Measurements from ENCODE around the gene AP1G2. TPM values are rescaled to one million over a fixed set of nuclear protein-coding genes. Genes with fewer than 3 reads are reported as not detected.
"Not testable (repeated sequence)": the region's sequence is repeated elsewhere in the genome, so short reads cannot be mapped to it uniquely, and the experiment has no call there.

AP1G2 gene
- total and polyA plus RNA-seq, 4 donors: 16.4 to 82.3 (median 46.6) TPM

DNA sequence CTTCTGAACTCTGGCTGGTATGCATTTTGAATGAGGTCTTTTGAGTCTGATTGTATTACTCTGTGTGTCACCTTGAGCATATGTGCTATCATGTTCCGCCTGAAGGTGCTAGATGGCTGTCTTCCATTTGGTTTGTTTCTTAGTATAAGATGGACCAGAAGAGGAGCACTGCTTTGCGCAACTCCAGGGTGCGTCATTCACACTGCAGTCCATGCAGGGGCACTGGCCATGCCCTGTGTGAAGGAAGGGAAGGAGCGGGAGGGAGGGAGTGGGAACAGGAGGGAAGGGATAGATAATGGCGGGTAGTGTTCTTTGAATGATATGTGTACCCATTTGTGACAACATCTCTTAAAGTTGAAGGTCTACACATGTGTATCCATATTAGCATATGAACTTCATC, 24.2 kb downstream of the AP1G2 start:
- H3K36me3 ChIP-seq (ENCODE audit: control insufficient read depth, insufficient read depth, low read length): peaks cover 23% of the 10 kb centered on the region
- DNase-seq (ENCODE audit: low read depth in 4 of 6, low spot score in 6 of 6): no peak
- H3K4me3 ChIP-seq (ENCODE audit: low read depth, low read length): no peak overlapping the region
- no peak overlapping the region for H3K27ac ChIP-seq (ENCODE audit: low read depth, low read length)
- H3K27me3 ChIP-seq (ENCODE audit: control insufficient read depth, insufficient read depth, low read length): no peaks in the 10 kb centered on the region
- H3K4me1 ChIP-seq (ENCODE audit: control insufficient read depth, insufficient read depth, low read length): peaks cover 48% of the 10 kb centered on the region
- H3K9me3 ChIP-seq (ENCODE audit: control insufficient read depth, insufficient read depth, low read length): no peaks in the 10 kb centered on the region
- 95% methylated on average over 3 of the region's 5 CpGs for WGBS (ENCODE audit: insufficient coverage)

DNA sequence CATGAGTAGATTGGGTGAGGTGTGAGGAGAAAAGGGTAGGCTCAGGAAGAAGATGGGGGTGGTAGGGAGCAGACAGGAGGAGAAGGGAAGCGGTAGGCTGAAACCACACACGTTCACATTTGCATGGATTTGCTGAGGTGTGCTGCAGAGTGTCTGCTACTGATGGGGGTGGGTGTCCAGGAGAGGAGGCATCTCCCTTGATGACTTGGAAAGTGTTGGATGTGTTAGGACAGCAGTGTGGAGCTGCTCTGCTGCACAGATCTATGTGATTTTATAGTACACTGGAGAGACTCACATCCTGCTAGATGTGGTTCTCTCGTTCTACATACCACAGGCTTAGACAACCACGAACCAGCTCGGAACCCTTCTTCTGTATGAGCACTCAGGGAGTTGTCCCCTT, 25.3 kb downstream of the AP1G2 start:
- Histone ChIP-seq H3K4me3 (ENCODE audit: low read depth, low read length) (no peak overlapping the region), H3K27ac (ENCODE audit: low read depth, low read length) (no peak overlapping the region), H3K9me3 (ENCODE audit: control insufficient read depth, insufficient read depth, low read length) (no peaks in the 10 kb centered on the region), H3K36me3 (ENCODE audit: control insufficient read depth, insufficient read depth, low read length) (peaks cover 25% of the 10 kb centered on the region), H3K4me1 (ENCODE audit: control insufficient read depth, insufficient read depth, low read length) (peaks cover 46% of the 10 kb centered on the region), H3K27me3 (ENCODE audit: control insufficient read depth, insufficient read depth, low read length) (no peaks in the 10 kb centered on the region)
- WGBS (ENCODE audit: insufficient coverage): 83% methylated on average over 5 of the region's 5 CpGs
- DNase-seq (ENCODE audit: low read depth in 4 of 6, low spot score in 6 of 6): no peak

DNA sequence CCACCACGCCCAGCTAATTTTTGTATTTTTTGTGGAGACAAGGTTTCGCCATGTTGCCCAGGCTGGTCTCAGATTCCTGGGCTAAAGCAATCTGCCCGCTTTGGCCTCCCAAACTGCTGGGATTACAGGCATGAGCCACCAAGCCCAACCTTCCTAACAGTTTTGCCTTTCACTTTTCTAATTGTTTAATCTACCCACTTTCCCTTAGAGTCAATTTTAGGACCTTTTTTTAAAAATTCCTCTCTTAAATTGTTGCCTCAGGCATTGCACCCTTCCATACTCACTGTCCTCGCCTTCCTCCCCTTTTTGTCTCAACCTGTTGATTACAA, 27.5 kb downstream of the AP1G2 start:
- Histone ChIP-seq H3K36me3 (ENCODE audit: control insufficient read depth, insufficient read depth, low read length) (peaks cover 32% of the 10 kb centered on the region), H3K9me3 (ENCODE audit: control insufficient read depth, insufficient read depth, low read length) (no peaks in the 10 kb centered on the region), H3K4me3 (ENCODE audit: low read depth, low read length) (no peak overlapping the region), H3K27ac (ENCODE audit: low read depth, low read length) (no peak overlapping the region), H3K4me1 (ENCODE audit: control insufficient read depth, insufficient read depth, low read length) (peaks cover 37% of the 10 kb centered on the region), H3K27me3 (ENCODE audit: control insufficient read depth, insufficient read depth, low read length) (no peaks in the 10 kb centered on the region)
- 91% methylated on average over 3 of the region's 4 CpGs for WGBS (ENCODE audit: insufficient coverage)
- DNase-seq (ENCODE audit: low read depth in 4 of 6, low spot score in 6 of 6): no peak

DNA sequence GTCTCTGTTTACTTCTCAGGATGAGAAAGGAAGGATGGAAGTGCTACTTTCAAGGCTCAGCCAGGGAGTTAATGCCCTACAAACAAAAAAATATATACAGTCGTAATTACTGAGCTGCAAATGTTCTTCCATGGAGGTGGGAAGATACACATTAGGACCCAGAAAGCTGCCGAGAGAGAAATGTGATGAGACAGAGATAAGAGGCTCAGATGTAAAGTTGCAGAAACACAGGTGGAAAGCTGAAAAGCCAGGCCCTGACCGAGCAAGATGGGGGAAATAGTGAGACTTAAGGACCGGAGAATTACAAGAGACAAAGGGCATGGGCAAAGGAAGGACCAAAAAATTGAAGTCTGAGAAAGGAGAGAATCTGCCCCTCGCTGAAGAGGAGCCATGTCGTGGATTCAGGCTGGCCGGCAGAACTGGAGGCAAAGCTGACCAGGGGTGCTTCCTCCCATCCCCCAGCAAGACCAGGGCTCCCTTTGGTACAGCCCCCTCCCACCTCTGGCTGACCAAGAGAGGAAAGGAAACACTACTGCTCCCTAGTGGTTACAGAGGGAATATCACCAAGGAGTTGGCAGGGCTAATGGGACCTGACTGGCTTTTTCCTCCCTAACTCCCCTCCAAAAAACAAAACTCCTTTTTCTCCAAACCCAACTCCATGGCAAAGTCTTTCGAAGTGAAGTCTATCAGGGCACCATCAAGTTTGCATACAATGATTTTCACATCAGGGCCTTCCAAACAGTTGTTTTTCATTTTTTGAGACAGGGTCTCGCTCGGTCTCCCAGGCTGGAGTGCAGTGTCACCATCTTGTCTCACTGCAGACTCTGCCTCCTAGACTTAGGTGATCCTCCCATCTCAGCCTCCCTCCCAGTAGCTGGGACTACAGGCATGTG, 28.1 kb downstream of the AP1G2 start:
- H3K4me1 ChIP-seq (ENCODE audit: control insufficient read depth, insufficient read depth, low read length): peaks cover 31% of the 10 kb centered on the region
- H3K27ac ChIP-seq (ENCODE audit: low read depth, low read length): peak overlapping the region; percentile 62
- DNase-seq (ENCODE audit: low read depth in 4 of 6, low spot score in 6 of 6): peak in 3 of 6 donors; percentile 59 to 90 (median 90)
- no peaks in the 10 kb centered on the region for H3K9me3 ChIP-seq (ENCODE audit: control insufficient read depth, insufficient read depth, low read length)
- peaks cover 37% of the 10 kb centered on the region for H3K36me3 ChIP-seq (ENCODE audit: control insufficient read depth, insufficient read depth, low read length)
- no peaks in the 10 kb centered on the region for H3K27me3 ChIP-seq (ENCODE audit: control insufficient read depth, insufficient read depth, low read length)
- H3K4me3 ChIP-seq (ENCODE audit: low read depth, low read length): no peak overlapping the region
- WGBS (ENCODE audit: insufficient coverage): 20% methylated on average over 8 of the region's 10 CpGs

DNA sequence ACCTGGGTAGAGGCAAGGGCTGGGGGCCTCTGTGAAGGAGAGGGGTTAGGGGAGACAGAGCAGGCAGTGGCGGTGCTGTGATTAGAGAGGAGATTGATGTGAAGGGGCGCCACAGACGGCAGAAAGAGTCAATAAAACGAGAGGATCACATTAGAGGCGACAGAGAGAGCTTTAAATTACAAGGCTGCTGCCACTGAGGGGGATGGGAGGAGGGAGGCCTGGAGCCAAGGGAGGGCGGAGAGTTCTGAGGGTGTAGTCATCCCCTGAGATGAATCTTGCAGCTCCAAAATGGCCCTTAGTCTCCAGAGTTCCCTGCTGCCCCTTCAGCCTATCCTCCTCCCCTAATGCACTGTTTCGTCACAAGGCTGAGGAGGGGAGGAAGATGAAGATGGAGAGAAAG, 28.8 kb downstream of the AP1G2 start:
- Histone ChIP-seq H3K27ac (ENCODE audit: low read depth, low read length) (peak overlapping the region; percentile 62), H3K27me3 (ENCODE audit: control insufficient read depth, insufficient read depth, low read length) (no peaks in the 10 kb centered on the region), H3K9me3 (ENCODE audit: control insufficient read depth, insufficient read depth, low read length) (no peaks in the 10 kb centered on the region), H3K36me3 (ENCODE audit: control insufficient read depth, insufficient read depth, low read length) (peaks cover 42% of the 10 kb centered on the region), H3K4me1 (ENCODE audit: control insufficient read depth, insufficient read depth, low read length) (peaks cover 28% of the 10 kb centered on the region), H3K4me3 (ENCODE audit: low read depth, low read length) (no peak overlapping the region)
- 9% methylated on average over 5 of the region's 7 CpGs for WGBS (ENCODE audit: insufficient coverage)
- peak in 3 of 6 donors; percentile 48 to 90 (median 83) for DNase-seq (ENCODE audit: low read depth in 4 of 6, low spot score in 6 of 6)

DNA sequence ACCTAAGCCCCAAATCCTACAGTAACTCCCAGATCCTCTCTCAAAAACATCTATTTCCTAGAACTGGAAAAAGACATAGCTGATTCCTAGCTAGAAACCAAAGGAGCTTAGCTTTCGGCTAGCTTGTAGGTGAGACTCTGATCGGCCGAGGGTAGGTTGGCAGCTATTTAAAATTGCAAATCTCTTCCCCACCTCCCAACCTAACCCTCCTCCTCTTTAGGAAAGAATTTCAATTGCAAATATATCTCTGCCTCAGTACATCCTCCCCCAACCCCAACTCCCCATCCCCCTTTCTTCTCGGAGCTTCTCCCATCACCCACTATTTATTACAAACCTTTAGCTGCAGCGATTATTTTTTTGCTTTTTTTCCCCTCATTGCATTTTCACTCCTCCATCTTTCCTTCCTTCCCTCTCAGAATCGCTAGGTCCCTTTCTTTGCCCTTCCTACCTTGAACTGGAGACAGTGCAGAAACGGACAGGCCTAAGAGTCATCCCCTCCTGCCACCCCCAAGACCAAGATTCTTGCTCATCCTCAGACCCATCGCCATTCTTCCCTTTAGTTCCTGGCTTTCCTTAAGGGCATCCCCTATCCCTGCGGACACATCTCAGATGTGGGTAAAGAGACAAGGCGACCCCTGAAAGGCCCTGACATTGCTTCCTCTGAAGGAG, 29.4 kb downstream of the AP1G2 start:
- Histone ChIP-seq H3K4me1 (ENCODE audit: control insufficient read depth, insufficient read depth, low read length) (peaks cover 28% of the 10 kb centered on the region), H3K27ac (ENCODE audit: low read depth, low read length) (peak overlapping the region; percentile 62)
- 39% methylated on average over 7 of the region's 10 CpGs for WGBS (ENCODE audit: insufficient coverage)

GRCh38 chr14:23537351-23538049, 30.1 kb downstream of the AP1G2 start:
- WGBS (ENCODE audit: insufficient coverage): 53% methylated on average over 7 of the region's 13 CpGs
- peaks cover 28% of the 10 kb centered on the region for H3K4me1 ChIP-seq (ENCODE audit: control insufficient read depth, insufficient read depth, low read length)
- no peak overlapping the region for H3K27ac ChIP-seq (ENCODE audit: low read depth, low read length)
- H3K36me3 ChIP-seq (ENCODE audit: control insufficient read depth, insufficient read depth, low read length): peaks cover 47% of the 10 kb centered on the region
- no peaks in the 10 kb centered on the region for H3K27me3 ChIP-seq (ENCODE audit: control insufficient read depth, insufficient read depth, low read length)
- peak in 1 of 6 donors; percentile 58 for DNase-seq (ENCODE audit: low read depth in 4 of 6, low spot score in 6 of 6)
- no peaks in the 10 kb centered on the region for H3K9me3 ChIP-seq (ENCODE audit: control insufficient read depth, insufficient read depth, low read length)
- H3K4me3 ChIP-seq (ENCODE audit: low read depth, low read length): no peak overlapping the region

More for the DNA sequence above, 29.4 kb downstream of the AP1G2 start:
- Histone ChIP-seq H3K9me3 (ENCODE audit: control insufficient read depth, insufficient read depth, low read length) (no peaks in the 10 kb centered on the region), H3K4me3 (ENCODE audit: low read depth, low read length) (no peak overlapping the region), H3K36me3 (ENCODE audit: control insufficient read depth, insufficient read depth, low read length) (peaks cover 44% of the 10 kb centered on the region), H3K27me3 (ENCODE audit: control insufficient read depth, insufficient read depth, low read length) (no peaks in the 10 kb centered on the region)
- no peak for DNase-seq (ENCODE audit: low read depth in 4 of 6, low spot score in 6 of 6)

- not testable (repeated sequence) for H3K27me3 ChIP-seq (ENCODE audit: control insufficient read depth, insufficient read depth, low read length); H3K27ac ChIP-seq (ENCODE audit: low read depth, low read length); H3K9me3 ChIP-seq (ENCODE audit: control insufficient read depth, insufficient read depth, low read length); DNase-seq (ENCODE audit: low read depth in 4 of 6, low spot score in 6 of 6); H3K4me3 ChIP-seq (ENCODE audit: low read depth, low read length)
- peaks cover 47% of the 10 kb centered on the region for H3K36me3 ChIP-seq (ENCODE audit: control insufficient read depth, insufficient read depth, low read length)
- WGBS (ENCODE audit: insufficient coverage): 73% methylated on average over 6 of the region's 6 CpGs
- H3K4me1 ChIP-seq (ENCODE audit: control insufficient read depth, insufficient read depth, low read length): peaks cover 28% of the 10 kb centered on the region
These were observed 30.7 kb downstream of the AP1G2 start for GRCh38 chr14:23536906-23537305.

GRCh38 chr14:23536494-23536893, 31.1 kb downstream of the AP1G2 start:
- H3K4me1 ChIP-seq (ENCODE audit: control insufficient read depth, insufficient read depth, low read length): peaks cover 29% of the 10 kb centered on the region
- H3K27me3 ChIP-seq (ENCODE audit: control insufficient read depth, insufficient read depth, low read length): no peaks in the 10 kb centered on the region
- no peak overlapping the region for H3K27ac ChIP-seq (ENCODE audit: low read depth, low read length)
- DNase-seq (ENCODE audit: low read depth in 4 of 6, low spot score in 6 of 6): no peak
- no peak overlapping the region for H3K4me3 ChIP-seq (ENCODE audit: low read depth, low read length)
- peaks cover 49% of the 10 kb centered on the region for H3K36me3 ChIP-seq (ENCODE audit: control insufficient read depth, insufficient read depth, low read length)
- no peaks in the 10 kb centered on the region for H3K9me3 ChIP-seq (ENCODE audit: control insufficient read depth, insufficient read depth, low read length)
- 83% methylated on average over 1 of the region's 2 CpGs for WGBS (ENCODE audit: insufficient coverage)

All from spinal cord (tissue), 10 donors.